ENCODE results near the gene PGM2L1.

- TF ChIP-seq ZFP3 (CRISPR knock-in tag; IDR thresholded peaks at IDR 0.05): no peak
- TF ChIP-seq CSDC2 (CRISPR knock-in tag; IDR thresholded peaks at IDR 0.05): no peak
- TF ChIP-seq PATZ1 (CRISPR knock-in tag; IDR thresholded peaks at IDR 0.05; ENCODE audit: borderline replicate concordance): no peak
- TF ChIP-seq ZNF8 (CRISPR knock-in tag; IDR thresholded peaks at IDR 0.05): no peak
- no peak for TF ChIP-seq ARNTL (CRISPR knock-in tag; IDR thresholded peaks at IDR 0.05; ENCODE audit: borderline replicate concordance, low read depth)
- TF ChIP-seq SNAI2 (CRISPR knock-in tag; IDR thresholded peaks at IDR 0.05): no peak
- TF ChIP-seq TOX (CRISPR knock-in tag; IDR thresholded peaks at IDR 0.05; ENCODE audit: borderline replicate concordance): no peak
- TF ChIP-seq POU6F1 (CRISPR knock-in tag; IDR thresholded peaks at IDR 0.05; ENCODE audit: borderline replicate concordance, low read depth): no peak
- TF ChIP-seq ZNF565 (CRISPR knock-in tag; conservative IDR thresholded peaks at IDR 0.05; ENCODE audit: low read depth): no peak
- TF ChIP-seq PPARA (CRISPR knock-in tag; IDR thresholded peaks at IDR 0.05; ENCODE audit: borderline replicate concordance): no peak
- TF ChIP-seq ZFP30 (CRISPR knock-in tag; IDR thresholded peaks at IDR 0.05): no peak
- TF ChIP-seq RARB (CRISPR knock-in tag; IDR thresholded peaks at IDR 0.05): no peak
- TF ChIP-seq CREB5 (CRISPR knock-in tag; IDR thresholded peaks at IDR 0.05; ENCODE audit: low read depth): no peak
- TF ChIP-seq TCF4 (CRISPR knock-in tag; IDR thresholded peaks at IDR 0.05; ENCODE audit: borderline replicate concordance): no peak
These were observed 29.2 kb upstream of the PGM2L1 start for GRCh38 chr11:74427384-74427886.

Measured in SK-N-SH treated with all-trans-retinoic acid at 6 μM for 48 hours (cell line).